Stimulated activated naive CD8-positive, alpha-beta T cell treated with anti-CD3 and anti-CD28 coated beads, Interleukin-15, amount 100 ng/mL, for 72 hours (primary cell): ENCODE data around the gene PMFBP1.

Experiments used
- ATAC-seq: fragments of 150-1000 bp; cut with Tn5 transposase; 2 replicates; pipeline ENCODE4 v1.10.0; 2021; ENCODE audit warnings: mild to moderate bottlenecking, moderate library complexity
- DNase-seq, 2 donors: peaks; one replicate each; pipeline ENCODE4 v3.0.0; 2021 to 2022
- H3K27ac Mint-ChIP-seq, 2 donors: one replicate each; pipeline ENCODE4 v1.8.0; 2022; ENCODE audit warnings: mild to moderate bottlenecking in 2 of 2, mixed read lengths in 2 of 2, moderate library complexity in 2 of 2
- H3K27me3 Mint-ChIP-seq: one replicate; pipeline ENCODE4 v1.8.0; 2022; ENCODE audit warnings: mixed read lengths
- H3K4me1 Mint-ChIP-seq: one replicate; pipeline ENCODE4 v1.8.0; 2022; ENCODE audit warnings: mild to moderate bottlenecking, mixed read lengths
- H3K4me3 Mint-ChIP-seq, 2 donors: one replicate each; pipeline ENCODE4 v1.8.0; 2022; ENCODE audit warnings: mild to moderate bottlenecking in 2 of 2, mixed read lengths in 2 of 2, moderate library complexity in 1 of 2
- H3K9me3 Mint-ChIP-seq, 2 donors: one replicate each; pipeline ENCODE4 v1.8.0; 2022; ENCODE audit warnings: mixed read lengths in 2 of 2

Gene PMFBP1

DNA sequence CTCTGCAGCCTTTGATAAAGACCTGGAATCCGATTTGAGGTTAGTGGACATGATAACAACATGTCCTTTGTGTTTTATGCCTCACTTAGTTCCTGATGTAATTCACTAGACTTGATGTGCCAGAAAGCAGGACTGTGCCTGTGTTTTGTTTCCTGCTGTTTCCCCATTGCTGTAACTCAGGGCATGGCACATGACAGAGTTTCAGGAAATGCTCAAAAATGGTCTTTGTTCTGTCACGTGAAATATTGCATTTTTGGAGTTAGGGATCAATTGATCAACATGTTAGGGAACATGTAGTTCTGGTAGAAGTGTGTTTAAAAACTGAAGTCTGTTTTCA lies 45.6 kb downstream of the PMFBP1 start:
- Mint-ChIP-seq H3K27ac (no peak overlapping the region), H3K4me1 (peaks cover 5% of the 10 kb centered on the region)

GRCh38 chr16:72125635-72126428 lies 46.1 kb downstream of the PMFBP1 start:
- H3K4me3 Mint-ChIP-seq = no peak overlapping the region
- no peaks in the 10 kb centered on the region for H3K9me3 Mint-ChIP-seq
- H3K27ac Mint-ChIP-seq = no peak overlapping the region
- no peak for ATAC-seq
- no peaks in the 10 kb centered on the region for H3K27me3 Mint-ChIP-seq
- DNase-seq = no peak
- H3K4me1 Mint-ChIP-seq = peaks cover 5% of the 10 kb centered on the region

More for the DNA sequence above, 45.6 kb downstream of the PMFBP1 start:
- H3K27me3 Mint-ChIP-seq = no peaks in the 10 kb centered on the region
- H3K9me3 Mint-ChIP-seq = no peaks in the 10 kb centered on the region
- ATAC-seq = no peak
- DNase-seq = no peak
- H3K4me3 Mint-ChIP-seq = no peak overlapping the region

DNA sequence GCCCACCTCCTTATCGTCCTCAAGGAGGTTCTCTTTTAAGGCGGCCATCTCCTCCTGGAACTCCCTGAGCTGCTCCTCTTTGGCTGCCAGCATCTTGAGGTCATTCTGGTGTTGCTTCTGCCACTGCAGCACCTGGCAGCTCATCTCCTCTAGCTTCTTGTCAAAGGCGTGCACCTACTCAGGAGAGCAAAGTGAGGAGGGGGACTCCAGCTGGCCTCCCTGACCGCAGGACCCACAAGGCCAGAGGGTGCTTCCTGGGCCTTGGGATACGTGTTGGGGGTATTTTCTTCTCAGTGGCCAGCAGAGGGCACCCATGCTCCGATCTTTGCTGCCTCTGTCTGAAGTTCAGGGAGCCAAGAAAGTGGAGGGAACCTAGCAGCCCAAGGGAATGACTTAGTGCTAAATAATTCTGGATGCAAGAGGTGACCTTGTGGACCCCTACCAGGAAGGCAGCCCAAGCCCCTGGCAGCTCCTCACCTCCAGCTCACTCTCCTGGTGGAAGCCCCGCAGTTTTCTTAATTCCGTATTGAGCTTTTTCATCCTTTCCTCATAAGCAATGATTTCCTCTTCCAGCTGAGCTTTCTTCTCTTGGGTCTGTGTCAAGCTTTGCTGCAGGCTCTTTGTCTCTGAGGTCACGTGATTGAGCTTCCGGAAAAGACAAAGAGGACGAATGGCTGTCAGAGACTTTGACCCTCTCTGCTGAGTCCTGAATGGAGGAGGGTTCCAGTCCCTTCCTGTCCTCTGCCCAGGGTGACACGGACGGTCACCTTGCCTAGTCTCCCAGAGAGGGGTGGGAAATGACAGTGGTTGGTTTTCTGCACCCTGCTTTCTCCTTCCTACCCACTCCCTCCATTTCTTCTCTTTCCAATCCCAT lies 47.0 kb downstream of the PMFBP1 start:
- H3K9me3 Mint-ChIP-seq = no peaks in the 10 kb centered on the region
- peak; percentile 63 for ATAC-seq
- H3K4me3 Mint-ChIP-seq = no peak overlapping the region
- no peaks in the 10 kb centered on the region for H3K27me3 Mint-ChIP-seq
- no peak overlapping the region for H3K27ac Mint-ChIP-seq
- peaks cover 5% of the 10 kb centered on the region for H3K4me1 Mint-ChIP-seq
- DNase-seq = peak; percentile 43 to 60

DNA sequence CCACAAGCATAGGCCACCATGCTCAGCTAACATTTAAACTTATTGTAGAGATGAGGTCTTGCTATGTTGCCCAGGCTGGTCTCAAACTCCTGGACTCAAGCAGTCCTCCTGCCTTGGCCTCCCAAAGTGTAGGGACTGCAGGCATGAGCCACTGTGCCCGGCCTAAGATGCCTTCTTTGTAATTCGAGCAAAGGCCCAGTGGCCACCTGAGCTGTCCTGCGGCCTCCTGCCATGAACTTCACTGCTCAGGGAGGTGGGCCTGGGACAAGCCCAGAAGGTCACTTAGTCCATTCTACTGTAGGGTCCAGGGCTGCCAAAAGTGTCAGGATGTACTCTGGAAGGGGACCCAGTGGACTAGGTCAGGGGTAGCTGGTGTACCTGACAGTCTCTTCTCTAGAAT lies 47.8 kb downstream of the PMFBP1 start:
- no peak for ATAC-seq
- Mint-ChIP-seq H3K4me3 (no peak overlapping the region), H3K27ac (no peak overlapping the region)

GRCh38 chr16:72123426-72123825 lies 48.5 kb downstream of the PMFBP1 start:
- Mint-ChIP-seq H3K27me3 (no peaks in the 10 kb centered on the region), H3K27ac (no peak overlapping the region), H3K4me3 (no peak overlapping the region), H3K9me3 (no peaks in the 10 kb centered on the region), H3K4me1 (peaks cover 5% of the 10 kb centered on the region)
- ATAC-seq (no peak), DNase-seq (no peak)

More for the DNA sequence above, 47.8 kb downstream of the PMFBP1 start:
- DNase-seq = no peak
- Mint-ChIP-seq H3K9me3 (no peaks in the 10 kb centered on the region), H3K4me1 (peaks cover 5% of the 10 kb centered on the region), H3K27me3 (no peaks in the 10 kb centered on the region)

GRCh38 chr16:72122916-72123315 lies 49.0 kb downstream of the PMFBP1 start:
- no peaks in the 10 kb centered on the region for H3K9me3 Mint-ChIP-seq
- H3K4me1 Mint-ChIP-seq = peaks cover 5% of the 10 kb centered on the region
- ATAC-seq (no peak), DNase-seq (no peak)
- no peaks in the 10 kb centered on the region for H3K27me3 Mint-ChIP-seq
- no peak overlapping the region for H3K27ac Mint-ChIP-seq
- no peak overlapping the region for H3K4me3 Mint-ChIP-seq

DNA sequence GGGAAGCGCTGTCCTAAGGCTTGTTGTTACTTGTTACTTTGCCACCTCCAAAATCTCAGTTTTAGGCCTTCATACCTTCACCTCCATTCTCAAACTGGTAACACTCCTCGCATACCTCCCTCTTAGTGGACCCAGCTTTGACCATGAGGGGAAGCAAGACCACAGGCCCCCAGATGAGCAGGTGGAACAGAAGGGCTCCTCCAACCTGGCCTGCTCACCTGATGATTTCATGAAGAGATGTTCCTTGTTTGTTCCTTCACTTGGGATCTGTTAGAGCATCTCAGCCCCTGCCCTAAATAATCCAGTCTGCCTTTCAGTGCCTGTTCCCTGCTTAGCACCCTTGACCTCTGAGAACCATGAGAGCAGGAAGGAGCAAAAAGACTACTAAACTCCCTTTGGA lies 49.6 kb downstream of the PMFBP1 start:
- no peak for DNase-seq
- no peak overlapping the region for H3K4me3 Mint-ChIP-seq
- H3K27ac Mint-ChIP-seq = peak overlapping the region; percentile 48 to 52
- ATAC-seq = no peak
- H3K27me3 Mint-ChIP-seq = no peaks in the 10 kb centered on the region
- H3K4me1 Mint-ChIP-seq = peaks cover 5% of the 10 kb centered on the region
- H3K9me3 Mint-ChIP-seq = no peaks in the 10 kb centered on the region

GRCh38 chr16:72120026-72120425 lies 51.9 kb downstream of the PMFBP1 start:
- Mint-ChIP-seq H3K27me3 (no peaks in the 10 kb centered on the region), H3K4me3 (no peak overlapping the region), H3K4me1 (peaks cover 5% of the 10 kb centered on the region), H3K9me3 (no peaks in the 10 kb centered on the region), H3K27ac (no peak overlapping the region)
- DNase-seq (no peak), ATAC-seq (no peak)

- DNase-seq = no peak
- Mint-ChIP-seq H3K4me1 (no peaks in the 10 kb centered on the region), H3K4me3 (no peak overlapping the region), H3K27me3 (no peaks in the 10 kb centered on the region), H3K9me3 (no peaks in the 10 kb centered on the region), H3K27ac (no peak overlapping the region)
- ATAC-seq = no peak
These were observed 58.4 kb downstream of the PMFBP1 start for GRCh38 chr16:72113616-72113945.

GRCh38 chr16:72112906-72113615 lies 58.9 kb downstream of the PMFBP1 start:
- Mint-ChIP-seq H3K9me3 (no peaks in the 10 kb centered on the region), H3K27me3 (no peaks in the 10 kb centered on the region), H3K4me3 (no peak overlapping the region), H3K4me1 (no peaks in the 10 kb centered on the region), H3K27ac (no peak overlapping the region)
- ATAC-seq (no peak), DNase-seq (no peak)

DNA sequence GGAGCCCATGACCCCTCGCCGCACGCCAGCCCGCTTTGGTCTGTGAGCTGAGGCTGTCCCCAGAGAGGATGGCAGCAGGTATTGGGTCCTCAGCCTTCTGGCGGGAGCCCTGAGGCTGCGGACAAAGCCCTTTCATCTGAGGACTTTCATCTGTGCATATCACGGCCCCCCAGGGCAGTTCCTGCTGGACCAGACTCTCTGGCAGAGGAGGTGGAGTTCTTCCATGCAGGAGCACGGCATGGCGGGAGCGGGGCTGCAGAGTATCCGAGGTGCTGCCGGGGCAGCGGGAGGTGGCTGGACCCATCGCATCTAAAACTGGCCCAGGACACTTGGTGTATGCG lies 59.5 kb downstream of the PMFBP1 start:
- Mint-ChIP-seq H3K4me3 (no peak overlapping the region), H3K27ac (no peak overlapping the region), H3K4me1 (no peaks in the 10 kb centered on the region), H3K9me3 (no peaks in the 10 kb centered on the region), H3K27me3 (no peaks in the 10 kb centered on the region)
- DNase-seq (no peak), ATAC-seq (no peak)

DNA sequence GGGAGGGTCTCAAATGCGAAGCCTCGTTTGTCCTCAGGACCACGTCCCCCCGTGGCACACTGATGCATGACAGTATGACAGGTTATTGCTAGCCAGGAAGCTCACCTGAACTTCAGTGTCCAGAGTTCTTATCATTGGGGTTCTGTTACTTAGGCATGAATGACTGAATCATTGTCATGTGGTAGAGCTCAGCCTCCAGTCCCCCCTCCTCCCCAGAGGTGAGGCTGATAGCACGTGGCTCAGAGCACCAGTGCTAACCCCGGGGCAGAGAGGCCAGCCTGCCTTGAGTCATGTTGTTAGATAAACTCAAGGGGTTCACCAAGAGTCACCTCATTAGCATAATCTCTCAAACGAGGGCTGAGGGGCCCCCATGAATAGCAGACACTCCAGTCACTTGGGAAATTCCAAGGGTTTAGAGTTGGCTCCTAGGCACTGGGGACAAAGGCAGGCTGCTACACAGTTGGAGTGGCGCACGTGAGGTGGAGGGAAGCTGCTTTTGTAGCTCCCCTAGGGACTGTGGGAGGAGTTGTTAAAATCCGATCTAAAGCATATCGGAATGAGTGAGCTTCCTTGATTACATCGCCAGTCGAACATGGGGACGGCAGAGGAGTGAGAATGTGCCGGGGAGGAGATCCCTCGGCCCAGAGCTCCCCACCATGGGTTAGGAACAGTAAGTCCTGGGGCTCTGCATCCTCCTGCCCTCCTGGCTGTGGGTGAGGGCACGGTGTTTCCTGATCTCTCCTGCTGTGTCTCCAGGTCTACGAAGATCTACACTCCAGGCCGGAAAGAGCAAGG lies 60.1 kb downstream of the PMFBP1 start:
- no peak overlapping the region for H3K4me3 Mint-ChIP-seq
- ATAC-seq (peak; percentile 41), DNase-seq (no peak)
- H3K9me3 Mint-ChIP-seq = no peaks in the 10 kb centered on the region
- no peak overlapping the region for H3K27ac Mint-ChIP-seq
- H3K27me3 Mint-ChIP-seq = no peaks in the 10 kb centered on the region
- H3K4me1 Mint-ChIP-seq = no peaks in the 10 kb centered on the region

GRCh38 chr16:72110662-72111615 lies 61.0 kb downstream of the PMFBP1 start:
- no peaks in the 10 kb centered on the region for H3K4me1 Mint-ChIP-seq
- H3K27ac Mint-ChIP-seq = peak overlapping the region in 1 of 2 donors; percentile 57
- H3K27me3 Mint-ChIP-seq = no peaks in the 10 kb centered on the region
- no peak for ATAC-seq
- DNase-seq = no peak
- H3K9me3 Mint-ChIP-seq = no peaks in the 10 kb centered on the region
- no peak overlapping the region for H3K4me3 Mint-ChIP-seq

DNA sequence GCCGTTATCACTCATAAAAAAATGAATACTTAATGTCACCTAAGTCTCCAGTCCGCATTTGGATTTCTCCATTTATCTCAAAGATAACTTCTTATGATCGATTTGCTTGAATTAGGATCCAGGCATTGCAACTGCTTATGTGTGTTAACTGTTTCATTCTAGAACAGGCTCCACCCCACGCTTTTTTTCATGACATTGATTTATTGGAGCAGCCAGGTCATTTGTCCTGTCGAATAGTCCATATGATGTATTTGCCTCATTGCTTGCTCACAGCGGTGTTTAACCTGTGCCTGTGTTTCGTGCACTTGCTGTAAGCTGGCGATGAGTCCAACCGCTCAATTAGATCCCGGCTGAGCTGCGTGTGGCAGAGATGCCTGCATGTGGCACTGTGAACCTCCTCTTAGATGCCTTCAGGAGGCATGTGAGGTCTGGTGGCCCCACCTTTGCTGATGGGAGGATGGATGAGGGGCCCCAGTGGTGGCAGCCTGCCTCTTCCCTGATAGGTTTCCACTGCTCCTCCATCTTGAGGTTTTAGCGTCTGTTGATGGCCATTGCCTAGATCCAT lies 61.9 kb downstream of the PMFBP1 start:
- no peaks in the 10 kb centered on the region for H3K9me3 Mint-ChIP-seq
- no peak for DNase-seq
- H3K27me3 Mint-ChIP-seq = no peaks in the 10 kb centered on the region
- H3K4me3 Mint-ChIP-seq = no peak overlapping the region
- no peak for ATAC-seq
- no peaks in the 10 kb centered on the region for H3K4me1 Mint-ChIP-seq
- H3K27ac Mint-ChIP-seq = no peak overlapping the region
